Hepatocyte (in vitro differentiated cells): ENCODE results near the gene LHPP. TPM values are rescaled to one million over a fixed set of nuclear protein-coding genes. Genes with fewer than 3 reads are reported as not detected.

ENCODE experiments used
- DNase-seq: peaks from one replicate; pipeline ENCODE4 v3.0.0-alpha.2; 2016; ENCODE audit warnings: low spot score
- H2AFZ ChIP-seq: fragments of 200-600 bp; sonication (generic); 2 replicates; pipeline ENCODE4 v1.6.0; 2016; ENCODE audit warnings: antibody characterized with exemption, mild to moderate bottlenecking
- H3K27ac ChIP-seq: fragments of 200-600 bp; sonication (generic); 2 replicates; pipeline ENCODE4 v1.5.1; 2016; ENCODE audit warnings: mild to moderate bottlenecking
- H3K27me3 ChIP-seq: fragments of 200-600 bp; sonication (generic); 2 replicates; pipeline ENCODE4 v1.6.1; 2016
- H3K36me3 ChIP-seq: fragments of 200-600 bp; sonication (generic); replicated peaks from 2 replicates; pipeline ENCODE4 v1.5.1; 2016; ENCODE audit warnings: low read depth; ENCODE audit not compliant: insufficient read depth
- H3K4me1 ChIP-seq: fragments of 200-600 bp; sonication (generic); 2 replicates; pipeline ENCODE4 v1.5.1; 2016; ENCODE audit warnings: mild to moderate bottlenecking, moderate library complexity; ENCODE audit not compliant: insufficient read depth
- H3K4me2 ChIP-seq: fragments of 200-600 bp; sonication (generic); 2 replicates; pipeline ENCODE4 v1.6.0; 2016
- H3K4me3 ChIP-seq: fragments of 200-600 bp; sonication (generic); 2 replicates; pipeline ENCODE4 v1.5.1; 2016; ENCODE audit warnings: mild to moderate bottlenecking
- H3K79me2 ChIP-seq: fragments of 200-600 bp; sonication (generic); 2 replicates; pipeline ENCODE4 v1.6.0; 2017; ENCODE audit warnings: mild to moderate bottlenecking
- H3K9me2 ChIP-seq: fragments of 200-600 bp; sonication (generic); replicated peaks from 2 replicates; pipeline ENCODE4 v1.6.0; 2017; ENCODE audit warnings: mild to moderate bottlenecking; ENCODE audit not compliant: insufficient read depth
- H3K9me3 ChIP-seq: fragments of 200-600 bp; sonication (generic); 2 replicates; pipeline ENCODE4 v1.5.1; 2016; ENCODE audit warnings: low read depth, mild to moderate bottlenecking
- H4K20me1 ChIP-seq: fragments of 200-600 bp; sonication (generic); 2 replicates; pipeline ENCODE4 v1.6.0; 2016; ENCODE audit warnings: mild to moderate bottlenecking; ENCODE audit not compliant: insufficient read depth, poor library complexity, severe bottlenecking
- CTCF ChIP-seq: fragments of 200-600 bp; sonication (generic); IDR thresholded peaks from 2 replicates; pipeline ENCODE4 v1.5.1; 2016; ENCODE audit warnings: antibody characterized with exemption, mild to moderate bottlenecking; ENCODE audit not compliant: poor library complexity
- EZH2 ChIP-seq: fragments of 200-600 bp; sonication (generic); IDR thresholded peaks from 2 replicates; pipeline ENCODE4 v1.6.1; 2016; ENCODE audit warnings: antibody characterized with exemption, mild to moderate bottlenecking, borderline replicate concordance
- EZH2phosphoT487 ChIP-seq: fragments of 200-600 bp; sonication (generic); IDR thresholded peaks from one replicate; pipeline ENCODE4 v1.6.1; 2018; ENCODE audit warnings: antibody characterized with exemption, mild to moderate bottlenecking, low read depth, moderate library complexity; ENCODE audit not compliant: unreplicated experiment, severe bottlenecking
- WGBS: methylation state at CpG from one replicate; pipeline ENCODE4 v1.1.6; 2016; ENCODE audit warnings: low lambda C conversion rate; ENCODE audit errors: missing lambda C conversion rate; 5-methylcytosine and 5-hydroxymethylcytosine counted together
- polyA plus RNA-seq: library from polyadenylated mRNA; unstranded; fragments of >200 nt; fragmentation: Nextera tagmentation; extraction: Ambion mirVana; gene quantifications from 2 replicates; pipeline ENCODE4 v1.2.1, GENCODE V29; 2016
- total RNA-seq: library from RNA; depleted of rRNA; stranded (reverse); fragments of >200 nt; gene quantifications from 2 replicates; pipeline ENCODE4 v1.2.3, GENCODE V29; 2014

The LHPP gene
- total and polyA plus RNA-seq, 2 experiments from 2014 or later = 29.4 to 30.3 TPM

- DNase-seq = peak; percentile 69
- H3K36me3 ChIP-seq = no peaks in the 10 kb centered on the region
- H3K27me3 ChIP-seq = no peaks in the 10 kb centered on the region
- H3K4me1 ChIP-seq = no peaks in the 10 kb centered on the region
- TF ChIP-seq EZH2 (no peak), CTCF (peak; percentile 46), EZH2phosphoT487 (no peak)
- no peaks in the 10 kb centered on the region for H4K20me1 ChIP-seq
- H3K79me2 ChIP-seq = no peaks in the 10 kb centered on the region
- H3K27ac ChIP-seq = no peak overlapping the region
- H3K4me3 ChIP-seq = no peak overlapping the region
- H3K9me3 ChIP-seq = no peaks in the 10 kb centered on the region
- no peak overlapping the region for H2AFZ ChIP-seq
- no peak overlapping the region for H3K4me2 ChIP-seq
- WGBS = 61% methylated on average over 11 of the region's 11 CpGs
- no peaks in the 10 kb centered on the region for H3K9me2 ChIP-seq
Observed at GRCh38 chr10:124532106-124532641, 70.6 kb downstream of the LHPP start.

- Histone ChIP-seq H3K36me3 (no peaks in the 10 kb centered on the region), H3K4me3 (no peak overlapping the region), H3K4me1 (no peaks in the 10 kb centered on the region), H4K20me1 (no peaks in the 10 kb centered on the region), H2AFZ (no peak overlapping the region), H3K4me2 (no peak overlapping the region), H3K9me2 (no peaks in the 10 kb centered on the region), H3K27ac (no peak overlapping the region), H3K9me3 (no peaks in the 10 kb centered on the region), H3K79me2 (no peaks in the 10 kb centered on the region), H3K27me3 (no peaks in the 10 kb centered on the region)
- DNase-seq = no peak
- WGBS = 90% methylated on average over 3 of the region's 3 CpGs
- TF ChIP-seq CTCF (no peak), EZH2 (no peak), EZH2phosphoT487 (no peak)
Observed at GRCh38 chr10:124532788-124533187, 71.2 kb downstream of the LHPP start.

GRCh38 chr10:124533266-124533665, 71.6 kb downstream of the LHPP start:
- no peaks in the 10 kb centered on the region for H3K27me3 ChIP-seq
- no peaks in the 10 kb centered on the region for H3K9me2 ChIP-seq
- H2AFZ ChIP-seq = no peak overlapping the region
- H3K4me2 ChIP-seq = no peak overlapping the region
- no peaks in the 10 kb centered on the region for H4K20me1 ChIP-seq
- H3K9me3 ChIP-seq = no peaks in the 10 kb centered on the region
- H3K4me3 ChIP-seq = no peak overlapping the region
- DNase-seq = no peak
- no peaks in the 10 kb centered on the region for H3K36me3 ChIP-seq
- H3K79me2 ChIP-seq = no peaks in the 10 kb centered on the region
- WGBS = 92% methylated on average over 13 of the region's 13 CpGs
- no peak overlapping the region for H3K27ac ChIP-seq
- H3K4me1 ChIP-seq = no peaks in the 10 kb centered on the region
- no peak for TF ChIP-seq CTCF
- TF ChIP-seq EZH2 = no peak
- no peak for TF ChIP-seq EZH2phosphoT487
